ENCODE data around the gene NUDT8.
"Not testable (repeated sequence)": the region's sequence is repeated elsewhere in the genome, so short reads cannot be mapped to it uniquely, and the experiment has no call there.

NUDT8 gene

DNA sequence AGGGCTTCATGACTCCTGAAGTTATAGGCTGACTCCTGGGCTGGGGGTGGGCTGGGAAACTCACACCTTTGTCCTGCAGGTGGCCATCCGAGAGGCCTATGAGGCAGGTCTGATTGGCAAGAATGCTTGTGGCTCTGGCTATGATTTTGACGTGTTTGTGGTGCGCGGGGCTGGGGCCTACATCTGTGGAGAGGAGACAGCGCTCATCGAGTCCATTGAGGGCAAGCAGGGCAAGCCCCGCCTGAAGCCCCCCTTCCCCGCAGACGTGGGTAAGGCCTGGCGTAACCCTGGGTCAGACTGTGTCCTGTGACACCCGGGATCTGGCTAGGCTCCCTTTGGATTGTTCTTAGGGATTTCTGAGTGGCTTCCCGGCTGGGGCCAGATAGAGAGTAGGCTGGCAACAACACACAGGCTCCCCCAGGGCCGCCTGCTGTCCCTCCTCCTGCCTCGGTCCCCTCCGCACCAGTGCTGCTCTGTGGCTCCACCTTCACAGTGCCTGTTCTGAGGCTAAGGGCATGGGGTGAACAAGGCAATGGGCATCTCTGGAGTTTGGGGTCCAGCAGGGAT lies 19.4 kb downstream of the NUDT8 start:
- no peak for DNase-seq

DNA sequence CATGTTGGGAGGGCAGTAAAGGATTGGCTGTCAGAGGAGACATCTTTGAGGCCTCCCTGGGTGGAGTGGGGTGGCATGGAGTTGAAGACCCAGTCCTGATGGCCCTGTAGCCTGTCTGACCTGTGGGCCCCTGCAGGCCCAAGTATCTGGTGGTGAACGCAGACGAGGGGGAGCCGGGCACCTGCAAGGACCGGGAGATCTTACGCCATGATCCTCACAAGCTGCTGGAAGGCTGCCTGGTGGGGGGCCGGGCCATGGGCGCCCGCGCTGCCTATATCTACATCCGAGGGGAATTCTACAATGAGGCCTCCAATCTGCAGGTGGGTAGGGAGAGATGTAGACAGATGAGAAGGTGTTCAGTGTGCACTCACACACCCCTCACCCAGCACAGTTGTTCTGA lies 20.4 kb downstream of the NUDT8 start:
- DNase-seq: no peak

DNA sequence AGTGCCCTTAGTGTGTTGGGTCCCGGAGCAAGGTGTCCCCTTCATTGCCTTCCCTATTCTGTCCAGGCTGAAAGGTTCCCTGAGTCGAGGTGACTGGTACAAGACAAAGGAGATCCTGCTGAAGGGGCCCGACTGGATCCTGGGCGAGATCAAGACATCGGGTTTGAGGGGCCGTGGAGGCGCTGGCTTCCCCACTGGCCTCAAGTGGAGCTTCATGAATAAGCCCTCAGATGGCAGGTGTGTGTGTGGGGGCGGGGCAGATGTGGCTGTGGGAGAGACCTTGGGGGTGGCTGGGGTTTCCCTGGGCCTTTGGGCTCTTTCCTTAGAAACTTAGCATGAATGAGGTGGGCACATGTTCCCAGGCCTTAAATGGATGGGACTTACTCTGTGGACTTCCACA lies 21.3 kb downstream of the NUDT8 start:
- DNase-seq: no peak

DNA sequence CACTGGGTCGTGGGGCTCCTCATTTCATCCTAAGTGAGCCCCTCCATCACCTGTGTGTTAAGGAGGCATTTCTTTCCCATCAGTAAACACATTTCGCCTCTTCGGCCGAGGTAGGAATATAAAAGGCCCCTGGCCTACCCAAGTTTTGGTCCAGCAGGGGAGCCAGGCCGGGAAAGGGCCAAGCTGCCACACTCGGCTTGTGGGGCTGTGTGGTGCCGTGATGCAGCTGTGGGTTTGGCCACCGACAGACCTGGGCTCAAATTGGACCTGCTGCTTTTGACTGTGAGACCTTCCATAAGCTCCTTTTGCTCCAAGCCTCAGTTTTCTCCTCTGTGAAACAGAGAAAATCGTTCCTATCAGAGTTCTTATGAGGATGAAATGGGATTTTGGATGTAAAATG lies 22.2 kb downstream of the NUDT8 start:
- DNase-seq: no peak

DNA sequence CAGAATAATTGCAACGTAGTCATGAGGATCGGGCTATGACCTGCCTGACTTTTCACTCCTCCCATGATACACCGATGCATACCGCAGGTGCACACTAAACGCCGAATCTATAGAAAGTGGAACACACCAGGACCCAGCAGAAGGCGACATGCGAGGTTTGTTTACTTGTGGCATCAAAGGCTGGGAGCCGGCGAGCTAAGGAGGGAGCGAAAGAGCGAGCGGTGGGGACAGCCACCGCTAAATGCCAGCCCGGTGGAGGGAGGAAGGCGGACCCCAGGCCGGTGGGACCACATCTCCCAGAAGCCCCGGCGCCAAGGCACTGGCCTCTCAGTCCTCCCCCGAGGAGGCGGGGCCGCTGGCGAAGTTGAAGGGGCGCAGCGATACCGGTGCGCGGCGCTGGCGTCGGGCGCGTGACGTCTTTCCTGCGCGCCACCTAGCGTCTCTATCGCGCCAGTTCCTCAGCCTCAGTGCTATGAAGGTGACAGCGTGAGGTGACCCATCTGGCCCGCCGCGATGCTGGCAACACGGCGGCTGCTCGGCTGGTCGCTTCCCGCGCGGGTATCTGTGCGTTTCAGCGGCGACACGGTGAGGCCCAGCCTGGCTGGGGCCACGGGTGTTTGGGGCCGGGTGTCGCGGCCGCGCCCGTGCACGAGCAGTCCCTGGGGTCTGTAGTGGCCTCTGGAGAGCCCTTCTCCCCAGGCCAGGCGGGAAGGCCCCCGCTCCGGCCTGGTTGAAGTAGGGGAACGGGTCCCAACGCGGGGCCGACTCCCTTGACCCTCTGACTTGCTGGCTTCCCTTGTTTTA lies 23.0 kb downstream of the NUDT8 start, which contains the start of gene NDUFV1:
TSS of gene NDUFV1 (plus strand) at position 445 of the 804 bp plus-strand sequence. CDS start at position 514, 69 bp downstream.
- peak; percentile 59 for DNase-seq

DNA sequence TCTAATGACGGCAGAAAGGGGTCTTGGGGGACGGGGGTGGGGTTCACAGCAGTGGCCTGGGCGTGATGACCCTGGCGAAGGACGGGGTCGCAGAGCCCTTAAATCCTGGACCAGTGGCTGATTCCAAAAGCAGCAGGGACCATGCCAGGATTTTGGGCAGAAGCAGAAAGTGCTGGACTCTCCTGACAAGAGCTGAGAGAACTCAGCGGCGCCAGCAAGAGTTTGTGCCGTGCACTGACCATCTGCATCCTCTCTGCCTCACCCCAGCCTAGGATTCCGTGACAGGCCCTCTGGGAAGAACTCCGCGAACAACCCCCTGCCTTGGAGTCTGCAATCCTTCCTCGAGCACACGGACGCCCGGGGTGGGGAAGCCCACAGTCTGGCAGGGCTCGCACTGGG lies 23.6 kb downstream of the NUDT8 start:
- no peak for DNase-seq

DNA sequence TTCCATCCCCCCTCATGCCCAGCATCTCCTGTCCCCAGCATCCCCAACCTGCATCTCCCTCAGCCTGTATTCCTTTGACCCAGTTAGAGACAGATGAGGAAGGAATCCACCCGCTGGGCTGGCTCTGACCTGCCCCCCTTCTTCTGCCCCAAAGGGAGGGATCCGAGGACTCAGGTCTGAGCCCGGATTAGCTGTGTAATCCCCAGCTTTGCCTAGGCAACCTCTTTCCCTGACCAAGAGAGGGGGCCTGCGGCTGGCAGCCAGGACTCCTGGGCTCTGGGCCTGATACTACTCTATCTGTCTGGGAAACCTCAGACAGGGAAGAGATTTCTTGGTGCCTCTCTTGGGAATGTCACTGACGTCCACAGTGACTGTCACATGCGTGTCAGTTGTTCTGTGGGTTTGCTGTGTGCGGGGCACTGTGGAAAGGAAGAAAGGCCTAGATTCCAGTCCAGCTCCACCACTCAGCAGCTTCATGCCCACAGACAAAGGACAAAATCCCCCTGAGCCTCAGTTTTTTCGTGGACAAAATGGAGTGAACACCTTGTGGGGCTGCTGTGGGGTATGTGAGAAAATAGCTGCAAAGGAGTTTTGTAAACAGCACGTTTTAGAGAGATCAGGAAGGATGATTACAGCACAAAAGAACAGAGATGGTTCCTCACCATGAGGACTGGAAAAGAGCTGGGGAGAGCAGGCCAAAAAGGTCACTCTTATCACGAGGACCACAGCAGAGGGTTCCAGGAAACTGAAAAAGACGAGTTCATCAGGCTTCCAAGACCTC lies 24.3 kb downstream of the NUDT8 start:
- DNase-seq: no peak

DNA sequence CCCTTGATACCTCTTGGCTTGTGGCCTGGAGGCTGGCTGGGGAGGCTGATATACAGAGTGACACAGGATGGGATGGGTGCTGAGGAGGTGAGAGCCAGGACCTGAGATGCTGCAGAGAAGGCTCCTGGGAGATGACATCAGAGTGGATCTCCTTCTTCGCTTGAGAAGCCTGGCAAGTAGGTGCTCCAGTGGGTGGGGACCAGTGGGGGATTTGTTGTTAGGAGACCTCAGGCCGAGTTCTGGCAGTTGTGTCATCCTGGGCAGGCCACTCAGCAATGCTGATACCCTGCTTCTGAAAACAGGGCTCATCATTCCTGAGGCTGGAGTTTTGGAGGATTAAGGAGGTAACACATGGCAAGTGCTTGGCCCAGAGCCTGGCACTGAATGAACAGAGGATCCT lies 24.9 kb downstream of the NUDT8 start:
- DNase-seq: no peak

DNA sequence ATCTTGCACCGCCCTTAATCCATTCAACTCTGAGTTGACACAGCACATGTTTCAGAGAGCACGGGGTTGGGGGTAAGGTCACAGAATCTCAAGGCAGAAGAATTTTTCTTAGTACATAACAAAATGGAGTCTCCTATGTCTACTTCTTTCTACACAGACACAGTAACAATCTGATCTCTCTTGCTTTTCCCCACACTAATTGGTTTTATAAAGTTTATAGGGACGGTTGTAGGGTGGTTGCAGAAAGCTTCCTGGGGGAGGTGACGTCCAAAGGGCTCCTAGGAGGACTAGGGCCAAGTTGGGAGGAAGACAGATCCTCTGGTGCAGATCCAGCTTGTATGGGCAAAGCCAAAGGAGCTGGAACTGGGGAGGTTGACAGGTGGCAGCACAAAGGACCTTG lies 25.6 kb downstream of the NUDT8 start:
- DNase-seq: not testable (repeated sequence)

DNA sequence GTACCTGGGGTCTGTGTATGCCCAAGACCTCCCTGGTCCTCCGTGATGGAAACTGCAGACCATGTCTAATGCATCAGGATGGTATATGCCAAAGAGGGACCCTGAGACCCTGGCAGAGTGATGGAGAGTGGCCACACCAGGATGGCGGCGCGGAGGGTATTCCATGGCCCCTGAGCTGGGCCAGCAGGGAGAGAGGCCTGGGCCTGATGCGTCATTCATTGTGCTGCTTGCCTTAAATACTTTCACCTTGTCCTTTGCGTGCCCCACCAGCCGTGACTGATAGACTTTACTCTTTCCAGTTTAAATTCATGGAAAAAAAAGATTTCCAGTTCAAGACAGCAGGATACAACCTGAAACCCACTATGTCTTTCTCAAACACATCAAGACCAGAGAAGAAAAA lies 28.6 kb downstream of the NUDT8 start:
- DNase-seq: no peak

DNA sequence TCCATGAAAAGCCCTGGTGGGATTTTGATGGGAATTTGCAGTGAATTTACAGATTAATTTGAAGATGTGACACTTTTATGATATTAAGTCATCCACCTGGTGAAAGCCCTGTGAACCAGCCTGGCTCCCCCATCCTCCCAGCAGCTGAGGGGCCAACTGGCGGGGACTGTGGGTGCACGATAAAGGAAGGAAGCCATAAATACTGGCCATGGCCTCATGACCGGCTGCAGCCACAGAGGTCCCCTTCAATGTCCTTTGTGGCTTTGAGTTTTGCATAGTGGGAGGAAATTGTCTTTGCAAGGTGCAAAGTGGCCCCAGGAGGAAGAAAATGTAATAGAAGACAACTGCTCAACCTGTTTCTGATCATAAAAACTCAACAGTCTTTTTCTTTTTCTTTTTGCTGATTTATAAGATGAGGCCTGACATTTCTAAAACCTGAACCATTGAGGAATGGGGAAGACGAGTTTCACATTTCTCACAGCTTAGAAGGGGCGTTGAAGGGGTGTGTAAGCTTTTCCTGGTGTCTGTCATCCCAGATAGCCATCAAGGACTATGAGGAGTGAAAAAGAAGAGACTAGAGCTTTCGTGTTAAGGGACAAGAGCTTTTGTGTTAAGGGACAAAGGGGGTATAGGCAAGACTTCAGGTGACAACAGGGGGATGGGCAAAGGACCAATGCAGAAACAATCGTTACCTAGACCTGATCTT lies 29.3 kb downstream of the NUDT8 start:
- no peak for DNase-seq

DNA sequence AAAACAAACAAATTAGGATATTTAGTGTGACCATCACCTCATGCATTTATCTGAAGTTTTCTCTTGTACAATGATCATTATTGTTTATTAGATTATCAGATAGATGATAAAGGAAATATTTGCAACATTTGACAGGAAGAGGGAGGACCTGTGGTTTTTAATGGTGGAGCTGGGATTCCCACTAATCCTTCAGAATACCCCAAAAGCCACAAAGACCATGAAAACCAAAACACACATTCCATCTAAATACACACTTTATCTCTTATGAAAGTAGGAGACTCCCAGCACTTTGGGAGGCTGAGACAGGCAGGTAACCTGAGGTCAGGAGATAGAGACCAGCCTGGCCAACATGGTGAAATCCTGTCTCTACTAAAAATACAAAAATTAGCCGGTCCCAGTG lies 30.6 kb downstream of the NUDT8 start:
- no peak for DNase-seq

DNA sequence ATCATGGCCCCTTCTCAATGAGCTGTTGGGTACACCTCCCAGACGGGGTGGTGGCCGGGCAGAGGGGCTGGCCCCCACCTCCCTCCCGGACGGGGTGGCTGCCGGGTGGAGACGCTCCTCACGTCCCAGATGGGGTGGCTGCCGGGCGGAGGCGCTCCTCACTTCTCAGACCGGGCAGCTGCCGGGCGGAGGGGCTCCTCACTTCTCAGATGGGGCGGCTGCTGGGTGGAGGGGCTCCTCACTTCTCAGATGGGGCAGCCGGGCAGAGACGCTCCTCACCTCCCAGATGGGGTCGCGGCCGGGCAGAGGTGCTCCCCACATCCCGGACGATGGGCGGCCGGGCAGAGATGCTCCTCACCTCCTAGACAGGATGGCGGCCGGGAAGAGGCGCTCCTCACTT lies 31.8 kb downstream of the NUDT8 start:
- DNase-seq: not testable (repeated sequence)

DNA sequence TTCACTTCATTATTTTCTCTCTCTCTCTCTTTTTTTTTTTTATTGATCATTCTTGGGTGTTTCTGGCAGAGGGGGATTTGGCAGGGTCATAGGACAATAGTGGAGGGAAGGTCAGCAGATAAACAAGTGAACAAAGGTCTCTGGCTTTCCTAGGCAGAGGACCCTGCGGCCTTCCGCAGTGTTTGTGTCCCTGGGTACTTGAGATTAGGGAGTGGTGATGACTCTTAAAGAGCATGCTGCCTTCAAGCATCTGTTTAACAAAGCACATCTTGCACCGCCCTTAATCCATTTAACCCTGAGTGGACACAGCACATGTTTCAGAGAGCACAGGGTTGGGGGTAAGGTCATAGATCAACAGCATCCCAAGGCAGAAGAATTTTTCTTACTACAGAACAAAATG lies 32.3 kb downstream of the NUDT8 start:
- DNase-seq: not testable (repeated sequence)

DNA sequence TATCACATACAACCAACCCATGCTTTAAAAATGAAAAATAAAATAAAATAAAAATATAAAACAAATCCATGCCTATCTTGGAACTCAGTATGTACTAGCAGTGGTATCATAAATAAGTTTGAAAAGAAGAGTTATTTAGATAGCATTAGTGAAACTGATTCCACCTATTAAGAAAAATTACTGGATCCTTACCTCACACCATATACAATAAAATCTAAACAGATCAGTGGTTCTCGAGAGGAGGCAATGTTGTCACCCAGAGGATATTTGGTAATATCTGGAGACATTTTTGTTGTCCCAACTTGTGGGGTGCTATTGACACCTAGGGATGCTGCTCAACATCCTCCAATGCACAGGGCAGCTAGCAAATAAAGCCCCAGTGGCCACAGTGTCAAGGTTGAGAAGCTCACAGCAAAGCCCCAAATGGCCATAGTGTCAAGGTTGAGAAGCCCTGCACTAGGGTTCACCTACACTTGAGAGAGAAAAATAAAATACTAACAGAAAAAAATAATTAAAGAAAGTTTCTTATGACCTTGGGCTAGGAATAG lies 32.9 kb downstream of the NUDT8 start:
- DNase-seq: no peak

DNA sequence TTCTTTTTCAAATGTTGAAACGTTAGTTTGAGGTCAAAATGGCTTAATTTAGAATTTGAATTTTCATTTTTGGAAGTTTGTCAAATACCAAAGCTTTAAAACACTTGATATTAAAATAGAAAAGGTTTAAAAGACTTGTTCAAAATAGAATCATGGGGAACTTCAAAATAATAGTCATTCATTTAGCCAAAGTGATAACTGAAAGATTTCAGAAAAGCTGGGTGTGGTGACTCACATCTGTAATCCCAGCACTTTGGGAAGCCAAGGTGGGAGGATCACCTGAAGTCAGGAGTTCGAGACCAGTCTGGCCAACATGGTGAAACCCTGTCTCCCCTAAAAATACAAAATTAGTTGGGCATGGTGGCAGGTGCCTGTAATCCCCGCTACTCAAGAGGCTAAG lies 35.3 kb downstream of the NUDT8 start:
- no peak for DNase-seq

DNA sequence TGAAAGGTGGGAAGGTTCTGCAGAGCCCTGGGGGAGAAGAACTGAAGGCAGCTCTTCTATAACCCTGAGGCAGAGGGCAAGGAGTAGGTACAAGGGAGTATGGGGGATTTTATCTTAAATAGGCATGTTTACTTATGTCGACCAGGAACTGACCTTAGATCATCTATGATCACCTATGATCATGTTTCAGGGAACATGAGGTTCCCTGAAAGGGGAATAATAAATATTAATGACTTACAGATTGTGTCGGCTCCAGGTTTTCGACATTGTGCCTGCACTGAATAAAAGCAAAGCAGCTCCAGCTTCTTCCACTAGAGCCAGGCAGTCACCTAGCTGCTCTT lies 36.2 kb downstream of the NUDT8 start:
- DNase-seq: no peak

DNA sequence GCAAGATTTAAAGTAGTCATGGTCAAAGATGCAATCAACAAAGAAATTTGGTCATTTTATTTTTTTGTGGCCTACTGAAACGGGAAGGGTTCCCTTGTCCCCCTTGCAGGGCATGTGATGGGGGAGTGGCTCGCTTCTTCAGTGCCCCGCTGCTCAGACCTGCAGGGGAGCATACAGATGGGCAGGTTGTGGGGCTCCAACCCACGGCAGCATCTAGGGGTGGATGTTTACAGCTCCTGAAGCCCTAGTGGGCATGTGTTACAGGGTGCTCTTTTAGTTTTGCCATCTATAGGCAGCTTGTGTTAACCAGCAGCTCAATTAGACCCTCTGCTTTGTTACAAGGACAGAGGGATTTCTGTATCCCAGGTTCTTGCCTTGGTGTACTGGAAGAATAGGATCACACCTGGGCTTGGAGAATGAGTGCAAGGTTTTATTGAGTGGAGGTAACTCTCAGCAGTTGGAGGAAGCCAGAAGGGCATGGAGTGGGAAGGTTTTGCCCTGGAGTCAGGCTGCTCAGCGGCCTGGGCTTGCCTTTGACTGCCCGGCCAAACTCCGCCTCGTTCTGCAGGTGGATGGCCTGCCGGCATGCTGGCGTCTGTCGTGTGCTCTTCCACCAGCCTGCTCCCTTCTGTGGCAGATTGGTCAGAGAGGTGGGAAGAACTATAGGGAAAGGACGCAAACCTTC lies 36.7 kb downstream of the NUDT8 start:
- no peak for DNase-seq

DNA sequence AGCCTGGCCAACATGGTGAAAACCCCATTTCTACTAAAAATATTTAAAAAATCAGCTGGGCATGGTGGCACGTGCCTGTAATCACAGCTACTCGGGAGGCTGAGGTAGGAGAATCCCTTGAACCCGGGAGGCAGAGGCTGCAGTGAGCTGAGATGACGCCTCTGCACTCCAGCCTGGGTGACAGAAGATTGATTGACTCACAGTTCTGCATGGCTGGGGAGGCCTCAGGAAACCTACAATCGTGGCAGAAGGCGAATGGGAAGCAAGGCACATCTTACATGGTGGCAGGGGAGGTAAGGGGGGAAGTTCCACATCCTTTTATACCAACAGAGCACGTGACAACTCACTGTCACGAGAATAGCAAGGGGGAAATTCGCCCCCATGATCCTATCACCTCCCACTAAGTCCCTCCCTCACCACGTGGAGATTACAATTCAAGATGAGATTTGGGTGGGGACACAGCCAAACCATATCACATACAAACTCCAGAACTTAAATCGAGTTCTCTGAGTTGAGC lies 40.8 kb downstream of the NUDT8 start:
- DNase-seq: not testable (repeated sequence)

DNA sequence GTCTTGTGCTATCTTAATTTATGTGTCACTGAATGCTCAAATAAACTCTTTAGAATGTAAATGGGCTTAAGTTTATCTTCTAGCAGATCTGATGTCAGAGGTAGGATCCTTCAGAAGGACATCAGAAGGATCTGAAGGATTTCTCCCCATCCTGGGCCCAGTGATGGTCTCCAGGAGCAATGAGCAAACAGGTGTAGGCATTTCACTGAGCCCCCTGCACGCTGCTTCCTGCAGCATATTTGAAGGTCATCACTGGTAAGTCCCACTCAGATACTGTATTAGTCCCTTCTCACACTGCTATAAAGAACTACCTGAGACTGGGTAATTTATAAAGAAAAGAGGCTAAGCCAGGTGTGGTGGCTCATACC lies 41.6 kb downstream of the NUDT8 start:
- no peak for DNase-seq

DNA sequence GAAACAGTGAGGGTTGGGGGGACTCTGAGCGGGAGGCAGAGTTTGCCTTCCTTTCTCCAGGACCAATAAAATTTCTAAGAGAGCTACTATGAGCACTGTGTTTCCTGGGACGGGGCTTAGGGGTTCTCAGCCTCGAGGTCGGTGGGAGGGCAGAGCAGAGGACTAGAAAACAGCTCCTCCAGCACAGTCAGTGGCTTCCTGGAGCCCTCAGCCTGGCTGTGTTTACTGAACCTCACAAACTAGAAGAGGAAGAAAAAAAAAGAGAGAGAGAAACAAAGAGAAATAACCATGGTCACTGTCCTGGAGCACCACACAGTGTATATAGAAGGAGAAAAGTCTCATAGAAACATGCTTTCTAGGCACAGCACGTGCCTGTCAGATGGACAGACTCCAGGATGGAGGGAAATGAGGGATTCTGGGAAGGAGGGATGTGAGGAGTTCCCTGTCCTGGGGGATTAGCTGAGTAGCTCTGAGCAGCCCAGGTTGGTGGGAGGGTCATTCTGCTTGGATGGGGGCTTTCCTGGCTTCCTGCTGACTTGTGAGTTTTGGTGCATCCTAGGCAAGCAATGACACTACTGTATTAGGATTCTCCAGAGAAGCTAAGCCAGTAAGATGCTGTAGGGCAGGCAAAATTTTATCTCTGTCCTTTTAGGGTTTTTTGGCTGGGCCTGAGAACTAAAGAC lies 43.0 kb downstream of the NUDT8 start:
- no peak for DNase-seq

DNA sequence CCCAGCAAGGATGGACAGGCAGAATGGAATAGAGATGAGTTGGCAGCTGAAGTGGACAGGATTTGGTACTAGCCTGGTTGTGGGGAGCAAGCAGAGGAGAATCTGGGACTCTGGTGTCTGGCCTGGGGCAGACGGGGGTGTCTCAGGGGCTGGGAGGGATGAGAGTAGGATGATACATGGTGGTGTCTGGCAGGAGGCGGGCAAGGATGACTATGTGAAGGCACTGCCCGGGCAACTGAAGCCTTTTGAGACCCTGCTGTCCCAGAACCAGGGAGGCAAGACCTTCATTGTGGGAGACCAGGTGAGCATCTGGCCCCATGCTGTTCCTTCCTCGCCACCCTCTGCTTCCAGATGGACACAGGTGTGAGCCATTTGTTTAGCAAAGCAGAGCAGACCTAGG lies 43.8 kb downstream of the NUDT8 start:
- no peak for DNase-seq
